Inflammatory macrophage treated with lipopolysaccharide for 1 hour (primary cell): ENCODE results near the gene POLR3C.
A peak's percentile ranks its signal among the peaks of the same experiment; 100 is the strongest.
"Not testable (repeated sequence)": the region's sequence is repeated elsewhere in the genome, so short reads cannot be mapped to it uniquely, and the experiment has no call there.

Source experiments
- DNase-seq, 2 donors: peaks; one replicate each; pipeline ENCODE4 v3.0.0-alpha.2; 2020 to 2022

Gene POLR3C, protein sequence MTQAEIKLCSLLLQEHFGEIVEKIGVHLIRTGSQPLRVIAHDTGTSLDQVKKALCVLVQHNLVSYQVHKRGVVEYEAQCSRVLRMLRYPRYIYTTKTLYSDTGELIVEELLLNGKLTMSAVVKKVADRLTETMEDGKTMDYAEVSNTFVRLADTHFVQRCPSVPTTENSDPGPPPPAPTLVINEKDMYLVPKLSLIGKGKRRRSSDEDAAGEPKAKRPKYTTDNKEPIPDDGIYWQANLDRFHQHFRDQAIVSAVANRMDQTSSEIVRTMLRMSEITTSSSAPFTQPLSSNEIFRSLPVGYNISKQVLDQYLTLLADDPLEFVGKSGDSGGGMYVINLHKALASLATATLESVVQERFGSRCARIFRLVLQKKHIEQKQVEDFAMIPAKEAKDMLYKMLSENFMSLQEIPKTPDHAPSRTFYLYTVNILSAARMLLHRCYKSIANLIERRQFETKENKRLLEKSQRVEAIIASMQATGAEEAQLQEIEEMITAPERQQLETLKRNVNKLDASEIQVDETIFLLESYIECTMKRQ

DNA sequence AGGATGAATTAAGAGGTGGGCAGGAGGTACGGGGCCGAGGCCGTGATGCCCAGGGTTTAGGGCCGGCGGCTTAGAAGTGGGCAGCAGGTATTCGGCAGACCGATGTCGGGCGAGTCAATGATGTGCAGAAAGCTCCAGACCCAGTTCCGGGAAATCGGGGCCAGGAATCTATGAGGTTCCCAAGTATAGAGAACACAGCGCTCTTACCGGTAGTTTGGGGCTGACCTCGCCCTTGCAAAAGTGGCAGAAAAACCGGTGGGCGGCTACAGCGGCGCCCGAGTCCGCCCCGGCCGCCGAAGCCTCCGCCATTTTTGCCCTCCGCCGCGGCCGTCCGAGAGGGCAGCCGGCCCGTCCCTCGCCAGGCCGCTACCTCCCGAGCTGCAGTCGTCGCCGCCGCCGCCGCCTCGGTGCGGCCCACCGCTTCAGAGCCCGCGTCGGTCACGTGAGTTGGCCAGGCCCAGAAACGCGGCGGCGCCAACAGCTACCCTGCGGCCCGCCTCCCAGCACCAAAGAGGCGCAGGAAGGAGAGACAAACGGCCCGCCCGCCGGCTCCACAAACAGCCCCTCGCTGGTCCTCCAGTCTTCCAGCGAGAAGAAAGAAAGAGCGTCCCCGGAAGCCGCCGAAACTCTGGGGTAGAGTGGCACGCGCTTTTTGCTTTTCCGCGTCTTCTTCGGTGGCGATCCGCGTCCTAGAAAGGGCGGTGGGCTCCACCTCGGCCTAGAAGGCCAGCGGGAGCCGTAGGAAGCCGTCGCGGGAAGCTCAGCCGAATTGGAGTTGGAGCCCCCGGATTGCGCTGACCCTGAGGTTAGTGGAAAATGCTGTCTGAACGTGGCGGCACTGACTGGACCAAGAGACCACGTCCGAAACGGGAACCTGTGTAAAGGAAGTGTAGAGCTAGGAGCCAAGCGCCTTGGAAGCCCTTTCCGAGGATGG lies at the start of gene POLR3C, which contains the start of gene RNF115:
TSS of gene POLR3C (plus strand) at position 636 of the 934 bp plus-strand sequence. CDS start 1,577 bp downstream, outside the sequence.
TSS of gene RNF115 (minus strand) at position 531 of the 934 bp plus-strand sequence. CDS start at position 309, 222 bp downstream.
- peak; percentile 72 to 79 for DNase-seq

DNA sequence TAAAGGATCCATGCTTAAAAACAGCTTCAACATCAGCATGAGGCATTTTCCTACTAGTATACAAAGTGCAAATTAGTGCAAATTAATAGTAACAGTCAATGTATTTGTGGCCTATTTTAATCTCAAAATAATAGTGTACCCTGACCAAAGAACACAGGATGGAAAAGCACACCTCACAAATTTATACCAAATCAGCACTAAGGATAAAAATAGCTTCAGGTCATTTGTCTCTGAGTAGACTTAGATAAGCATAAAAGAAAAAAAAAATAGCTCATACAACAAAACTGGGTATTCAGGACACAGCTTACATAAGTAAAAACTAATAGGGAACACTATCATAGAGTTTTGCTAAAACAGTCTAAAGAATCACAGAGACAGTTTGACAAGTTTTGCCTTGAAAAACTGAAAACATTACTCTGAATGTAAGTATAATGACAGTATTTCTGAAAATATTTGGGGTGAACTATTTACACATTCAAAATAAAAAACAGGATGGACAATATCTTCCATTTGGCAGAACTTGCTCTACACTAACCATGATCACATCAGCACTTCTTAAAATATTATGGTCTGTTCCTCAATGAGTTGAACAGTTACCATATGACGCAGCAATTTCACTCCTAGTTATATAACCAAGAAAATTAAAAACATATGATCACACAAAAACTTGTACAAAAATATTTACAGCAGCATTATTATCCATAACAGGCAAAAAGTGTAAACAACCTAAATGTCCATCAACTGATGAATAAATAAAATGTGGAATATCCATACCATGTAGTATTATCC lies 46.4 kb upstream of the POLR3C start:
- no peak for DNase-seq

DNA sequence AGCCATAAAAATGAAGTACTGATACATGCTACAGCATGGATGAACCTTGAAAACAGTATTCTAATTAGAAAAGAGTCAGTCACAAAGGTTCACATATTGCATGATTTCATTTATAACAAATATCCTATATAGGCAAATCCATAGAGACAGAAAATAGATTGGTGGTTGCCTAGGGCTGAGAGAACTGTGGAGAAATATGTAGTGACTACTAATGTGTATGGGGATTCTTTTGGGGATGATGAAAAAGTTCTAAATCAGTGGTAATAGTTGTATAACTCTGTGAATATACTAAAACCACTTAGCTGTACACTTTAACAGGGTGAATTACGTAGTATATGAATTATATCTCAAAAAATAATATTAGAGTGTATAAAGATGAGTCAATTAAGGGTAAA lies 45.9 kb upstream of the POLR3C start:
- no peak for DNase-seq

DNA sequence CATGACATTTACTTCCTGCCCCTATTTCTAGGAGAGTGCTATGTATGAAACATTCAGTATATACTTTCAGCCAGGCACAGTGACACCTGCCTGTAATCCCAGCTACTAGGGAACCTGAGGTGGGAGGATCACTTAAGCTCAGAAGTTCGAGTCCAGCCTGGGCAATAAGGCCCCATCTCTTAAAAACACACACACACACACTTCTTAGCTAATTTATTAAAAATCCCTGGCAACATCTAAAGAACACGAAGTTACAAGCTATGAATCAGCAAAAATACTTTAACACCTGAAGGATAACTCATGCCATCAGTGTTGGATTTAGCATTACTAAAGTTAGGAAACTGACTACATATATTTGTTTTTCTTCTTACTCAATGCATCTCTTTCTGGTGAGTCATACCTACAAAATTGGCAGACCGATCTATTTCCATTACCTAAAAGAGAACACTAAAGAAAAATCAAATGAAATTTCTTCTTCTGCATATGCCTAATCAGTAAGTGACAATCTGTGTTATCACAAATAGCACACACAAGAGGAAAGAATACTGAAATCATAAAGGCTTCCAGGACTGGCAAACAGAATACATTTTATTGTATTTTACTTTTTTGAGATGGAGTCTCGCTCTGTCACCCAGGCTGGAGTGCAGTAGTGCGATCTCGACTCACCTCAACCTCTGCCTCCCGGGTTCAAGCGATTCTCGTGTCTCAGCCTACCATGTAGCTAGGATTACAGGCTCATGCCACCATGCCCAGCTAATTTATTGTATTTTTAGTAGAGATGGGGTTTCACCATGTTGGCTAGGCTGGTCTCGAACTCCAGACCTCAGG lies 41.5 kb upstream of the POLR3C start:
- DNase-seq: no peak

DNA sequence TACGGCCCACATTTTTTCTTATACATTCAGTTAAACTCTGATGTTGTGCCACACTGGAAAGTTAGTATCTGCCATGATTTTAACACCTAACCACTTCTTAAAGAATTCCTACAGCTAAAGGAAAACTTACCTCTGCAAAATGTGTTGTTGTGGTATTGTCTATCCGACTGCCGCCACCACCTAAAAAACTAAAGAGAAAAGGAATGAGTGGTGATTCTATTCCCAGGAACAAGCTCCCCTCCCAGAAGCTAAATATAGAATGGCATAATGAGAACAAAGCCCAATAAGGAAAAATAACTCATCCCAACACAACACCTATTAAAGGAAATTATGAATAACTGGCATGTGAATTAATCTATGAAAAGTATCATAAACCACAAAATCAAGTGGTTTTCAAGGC lies 39.6 kb upstream of the POLR3C start:
- no peak for DNase-seq

DNA sequence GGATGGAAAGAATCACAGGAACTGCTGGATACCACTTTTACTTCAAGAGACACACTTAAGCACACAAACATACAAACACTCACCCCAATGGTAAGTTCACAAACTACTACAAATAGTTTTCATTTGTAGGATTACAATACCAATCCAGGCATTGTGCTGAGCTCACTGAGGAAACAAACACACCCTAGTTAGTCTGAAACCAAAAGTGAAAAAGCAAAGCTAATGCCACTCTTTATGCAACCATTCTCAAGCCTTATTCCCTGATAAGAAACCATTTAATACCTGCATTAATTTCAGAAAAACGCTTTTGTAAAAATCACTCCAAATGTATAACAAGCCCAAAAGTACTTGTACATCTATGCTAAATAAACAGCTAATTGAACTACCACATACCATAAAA lies 38.5 kb upstream of the POLR3C start:
- no peak for DNase-seq

DNA sequence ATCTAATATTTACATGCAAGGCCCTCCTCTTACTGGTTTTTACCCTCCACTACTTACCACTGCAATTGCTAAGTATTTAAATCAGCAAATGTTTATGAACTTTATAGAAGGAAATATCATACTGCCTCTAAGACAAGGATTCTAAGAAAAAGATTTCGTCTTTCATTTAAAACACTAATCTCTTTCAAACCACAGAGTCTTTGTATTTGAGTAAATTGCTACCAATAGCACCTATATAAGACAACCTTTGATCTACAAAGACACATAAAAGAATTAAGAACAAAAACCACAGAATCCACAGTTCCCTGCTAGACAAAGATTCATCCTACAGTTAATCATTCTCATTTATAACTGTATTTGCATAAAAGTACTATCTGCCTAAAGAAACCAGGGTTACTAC lies 37.7 kb upstream of the POLR3C start:
- no peak for DNase-seq

DNA sequence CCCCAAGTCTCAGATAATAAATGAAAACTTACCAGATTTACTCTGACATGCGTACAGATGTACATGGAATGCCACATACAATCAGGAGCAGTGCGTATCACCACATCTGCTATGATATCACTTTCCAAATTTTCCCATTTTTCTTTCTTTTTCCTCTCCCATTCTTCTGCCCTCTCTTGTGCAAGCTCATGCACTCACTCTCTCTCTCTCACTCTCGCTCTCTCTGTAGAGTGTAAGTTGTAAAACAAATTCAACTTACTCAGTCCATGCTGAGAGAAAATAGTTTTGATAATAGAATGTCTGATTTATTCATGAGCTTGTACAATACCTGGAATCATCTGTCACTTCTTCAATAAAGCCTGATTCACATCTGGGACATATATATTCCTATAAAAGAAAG lies 35.4 kb upstream of the POLR3C start:
- DNase-seq: no peak

DNA sequence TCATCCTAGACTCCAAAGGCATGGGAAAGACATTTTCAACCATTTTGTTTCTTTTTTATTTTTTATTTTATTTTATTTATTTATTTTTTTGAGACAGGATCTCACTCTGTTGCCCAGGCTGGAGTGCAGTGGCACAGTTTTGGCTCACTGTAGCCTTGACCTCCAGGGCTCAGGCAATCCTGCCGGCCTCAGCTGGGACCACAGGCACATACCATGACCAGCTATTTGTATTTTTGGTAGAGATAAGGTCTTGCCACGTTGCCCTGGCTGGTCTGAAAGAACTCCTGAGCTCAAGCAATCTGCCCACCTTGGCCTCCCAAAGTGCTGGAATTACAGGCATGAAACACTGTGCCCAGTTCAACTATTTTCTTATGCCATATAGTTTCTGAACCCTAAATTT lies 32.1 kb upstream of the POLR3C start:
- DNase-seq: not testable (repeated sequence)

DNA sequence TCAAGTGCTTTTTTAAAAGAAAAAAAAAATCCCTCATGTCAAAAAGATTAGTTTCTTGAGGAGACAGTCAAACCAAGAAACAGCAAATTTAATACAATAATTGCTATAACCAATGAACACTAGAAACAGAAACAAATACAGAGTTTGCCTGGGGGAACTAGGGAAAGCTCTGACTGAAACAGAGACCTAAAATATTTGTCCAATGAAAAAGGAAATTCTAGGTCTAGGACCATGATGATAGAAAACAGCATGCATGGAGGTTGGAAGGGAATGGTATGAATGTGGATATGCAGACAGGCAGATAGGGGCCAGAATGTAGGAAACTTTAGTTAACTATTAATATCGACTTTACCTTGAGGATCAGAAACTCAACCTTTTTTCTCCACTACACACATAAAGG lies 31.5 kb upstream of the POLR3C start:
- DNase-seq: no peak

DNA sequence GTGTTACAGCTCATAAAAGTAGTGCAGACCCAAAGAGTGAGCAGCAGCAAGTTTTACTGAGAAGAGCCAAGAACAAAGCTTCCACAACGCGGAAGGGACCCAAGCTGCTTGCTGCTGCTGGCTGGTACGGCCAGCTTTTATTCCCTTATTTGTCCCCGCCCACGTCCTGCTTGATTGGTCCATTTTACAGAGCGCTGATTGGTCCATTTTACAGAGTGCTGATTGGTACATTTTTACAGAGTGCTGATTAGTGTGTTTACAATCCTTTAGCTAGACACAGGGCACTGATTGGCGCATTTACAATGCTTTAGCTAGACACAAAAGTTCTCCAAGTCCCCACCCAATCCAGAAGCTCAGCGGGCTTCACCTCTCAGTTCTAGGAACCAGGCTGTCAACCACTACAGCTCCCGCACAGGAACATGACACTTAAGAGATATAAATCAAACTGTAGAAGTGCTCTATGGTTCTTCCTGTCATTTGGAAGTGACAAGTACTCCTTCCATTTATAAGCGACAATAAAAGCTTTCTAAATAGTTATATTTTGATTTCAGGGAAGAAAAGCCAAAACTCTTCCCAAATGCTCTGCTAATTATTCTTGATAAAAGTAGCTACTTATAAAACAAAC lies 28.6 kb upstream of the POLR3C start:
- DNase-seq: no peak

DNA sequence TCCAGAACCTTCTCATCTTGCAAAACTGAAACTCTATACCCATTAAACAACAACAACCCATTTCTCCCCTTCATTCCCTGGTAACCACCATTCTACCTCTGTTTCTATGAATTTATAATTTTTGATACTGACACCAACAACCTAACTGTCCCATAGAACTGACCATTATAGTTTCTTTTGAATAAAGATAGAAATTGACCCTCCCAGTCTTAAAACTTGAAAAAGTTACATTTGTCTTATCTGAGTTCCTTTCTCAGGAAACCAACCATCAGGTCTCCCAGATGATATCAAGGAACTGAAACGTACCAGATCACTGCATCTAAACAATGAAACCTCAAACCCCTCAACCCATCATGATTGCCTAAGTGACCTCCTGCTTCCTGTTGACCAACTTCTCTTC lies 27.2 kb upstream of the POLR3C start:
- DNase-seq: no peak

DNA sequence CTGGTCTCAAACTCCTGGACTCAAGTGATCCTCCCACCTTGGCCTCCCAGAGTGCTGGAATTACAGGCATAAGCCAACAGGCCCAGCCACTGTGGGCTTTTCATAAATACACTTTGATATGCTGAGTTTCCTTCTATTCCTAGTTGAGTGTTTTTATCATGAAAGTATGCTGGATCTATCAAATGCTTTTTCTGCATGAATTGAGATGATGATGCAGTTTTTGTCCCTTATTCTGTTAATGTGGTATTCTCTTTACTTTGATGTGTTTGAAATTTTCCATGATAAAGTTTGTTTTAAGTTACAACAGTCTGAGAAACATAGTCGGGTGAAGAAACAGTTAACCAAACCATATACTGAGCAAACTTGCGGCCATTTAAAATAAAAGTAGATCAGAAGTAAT lies 24.2 kb upstream of the POLR3C start:
- DNase-seq: no peak

DNA sequence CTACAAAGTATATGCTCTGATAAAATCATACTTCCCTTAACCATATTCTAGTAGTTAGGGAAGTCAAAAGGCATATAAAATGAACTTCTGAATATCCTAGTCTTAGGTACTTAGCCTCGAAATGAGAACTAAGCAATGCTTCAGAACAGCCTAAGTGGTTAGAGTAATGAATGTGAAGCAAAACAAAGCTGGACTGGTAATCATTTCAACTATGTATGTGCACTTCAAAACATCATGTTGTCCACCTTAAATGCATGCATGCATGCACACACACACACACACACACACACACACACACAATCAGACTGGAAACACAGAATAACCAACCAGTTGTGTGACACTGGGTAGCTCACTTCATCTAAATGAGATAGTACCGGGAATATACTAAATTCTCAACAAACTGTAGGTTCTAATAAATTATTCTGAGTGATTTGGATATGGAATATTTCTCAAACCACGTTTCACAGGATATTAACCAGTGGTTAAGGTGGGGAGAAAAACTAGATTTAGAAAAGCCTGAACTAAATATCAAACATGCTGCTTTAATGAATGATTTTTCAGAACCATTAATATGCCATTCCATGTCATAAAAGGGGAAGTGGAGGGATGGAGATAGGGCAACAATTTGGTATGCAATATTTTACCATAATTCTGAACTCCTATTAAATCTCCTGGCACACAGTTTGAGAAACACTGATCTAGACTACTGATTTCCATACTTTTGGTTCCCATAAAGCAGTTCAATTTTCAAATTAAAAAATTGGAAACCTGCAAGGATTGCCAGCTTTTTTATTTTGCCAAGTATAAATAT lies 19.6 kb upstream of the POLR3C start:
- DNase-seq: no peak

DNA sequence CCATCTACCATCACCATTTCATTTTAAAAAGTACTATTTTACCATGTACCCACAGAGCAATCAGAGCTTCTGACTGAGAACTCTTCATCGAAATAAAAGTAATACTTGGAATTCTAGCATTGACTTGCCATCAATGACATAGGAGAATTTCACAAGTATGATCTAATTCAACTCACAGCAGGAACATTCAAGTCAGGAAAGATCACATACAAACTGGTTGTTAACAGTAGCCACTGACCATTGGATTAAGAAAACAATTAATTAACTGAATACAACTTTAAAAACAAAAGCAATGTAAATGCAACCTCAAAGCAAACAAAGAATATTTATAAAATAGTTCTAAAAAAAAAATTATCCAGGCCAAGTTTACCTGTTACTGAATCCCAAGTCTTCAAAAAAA lies 18.9 kb upstream of the POLR3C start:
- no peak for DNase-seq

DNA sequence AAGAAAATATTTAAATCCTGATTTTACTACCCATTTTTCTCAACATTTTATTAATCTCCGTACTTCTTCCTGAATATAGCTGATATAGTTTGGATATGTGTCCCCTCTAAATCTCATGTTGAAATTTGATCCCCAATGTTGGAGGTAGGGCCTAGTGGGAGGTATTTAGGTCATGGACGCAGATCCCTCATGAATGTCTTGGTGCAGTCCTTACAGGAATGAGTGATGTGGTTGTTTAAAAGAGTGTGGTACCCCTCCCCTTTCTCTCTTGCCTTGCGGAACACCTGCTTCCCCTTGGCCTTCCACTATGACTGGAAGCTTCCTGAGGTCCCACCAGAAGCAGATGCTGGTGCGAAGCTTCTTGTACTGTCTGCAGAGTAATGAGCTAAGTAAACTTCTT lies 17.6 kb upstream of the POLR3C start:
- DNase-seq: no peak

DNA sequence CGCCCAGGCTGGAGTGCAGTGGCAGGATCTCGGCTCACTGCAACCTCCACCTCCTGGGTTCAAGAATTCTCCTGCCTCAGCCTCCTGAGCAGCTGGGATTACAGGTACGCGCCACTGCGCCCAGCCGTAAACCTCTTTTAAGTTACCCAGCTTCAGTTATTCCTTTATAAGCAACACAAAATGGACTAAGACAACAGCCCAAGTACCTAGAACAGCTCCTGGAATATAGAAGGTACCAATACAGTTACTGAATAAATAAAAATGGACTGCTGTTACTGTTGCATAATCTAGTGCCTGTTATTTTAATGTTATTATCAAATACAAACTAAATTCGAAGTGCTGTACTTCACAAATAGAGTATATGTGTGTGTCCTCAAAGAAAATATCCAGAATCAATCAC lies 17.2 kb upstream of the POLR3C start:
- DNase-seq: no peak

DNA sequence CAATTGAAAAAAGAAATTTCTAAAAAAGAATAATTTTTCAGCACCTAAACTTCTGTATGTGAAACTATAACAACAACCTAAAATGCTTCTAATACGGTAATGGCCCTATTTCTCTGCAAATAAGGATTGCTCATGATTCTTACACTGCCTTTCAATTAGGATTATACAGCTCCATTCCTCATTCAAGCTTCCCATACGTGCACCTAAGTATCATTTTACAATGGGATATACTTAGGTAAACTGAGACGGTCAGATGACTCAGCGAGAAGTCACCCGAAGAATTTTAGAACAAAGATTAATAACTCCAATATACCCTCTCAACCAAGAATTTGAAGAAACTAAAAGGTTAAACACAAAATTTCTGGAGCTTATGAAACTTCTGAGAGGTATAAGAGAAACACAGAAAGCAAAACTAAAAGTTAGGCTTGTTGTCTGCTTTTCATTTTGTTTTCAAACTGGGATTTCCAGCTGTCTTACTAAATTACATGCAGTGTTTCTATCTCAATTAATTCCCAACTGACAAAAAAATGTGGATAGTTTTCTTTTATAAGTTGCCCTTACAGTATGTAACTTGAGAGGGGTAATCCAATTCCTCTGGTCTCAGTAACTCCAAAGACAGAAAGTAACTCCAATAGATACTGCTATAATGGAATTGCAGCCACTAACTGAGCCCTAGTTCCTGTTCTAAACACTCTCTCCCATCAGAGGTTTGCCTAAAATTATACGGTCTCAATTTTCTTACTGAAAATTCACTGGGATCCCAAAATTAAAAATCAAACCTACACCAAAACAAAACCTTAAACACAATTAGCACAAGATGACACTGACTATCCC lies 10.8 kb upstream of the POLR3C start:
- DNase-seq: not testable (repeated sequence)

DNA sequence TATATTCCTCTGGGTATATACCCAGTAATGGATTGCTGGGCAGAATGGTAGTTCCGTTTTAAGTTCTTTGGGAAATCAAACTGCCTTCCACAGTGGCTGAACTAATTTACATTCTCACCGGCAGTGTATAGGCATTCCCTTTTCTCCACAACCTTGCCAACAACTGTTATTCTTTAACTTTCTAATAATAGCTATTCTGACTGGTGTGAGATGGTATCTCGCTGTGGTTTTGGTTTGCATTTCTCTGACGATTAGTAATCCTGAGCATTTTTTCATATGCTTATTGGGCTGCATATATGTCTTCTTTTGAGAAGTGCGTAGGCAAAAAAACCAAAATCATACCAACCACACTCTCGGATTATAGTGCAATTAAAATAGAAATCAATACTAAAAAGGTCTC lies 5.9 kb upstream of the POLR3C start:
- DNase-seq: not testable (repeated sequence)
